Stomach (tissue), 9 donors: ENCODE measurements around the gene VWF. TPM values are rescaled to one million over a fixed set of nuclear protein-coding genes. Genes with fewer than 3 reads are reported as not detected.

ENCODE experiments used
- DNase-seq, 2 donors: peaks; one replicate each; pipeline versions ENCODE4 v3.0.0 to v3.0.0-alpha.2; 2013 to 2019
- H3K27ac ChIP-seq, 5 donors: fragments of 200-600 bp in 4 of 5; sonication (generic) in 4 of 5; one replicate each; pipeline ENCODE4 v1.5.1; 2013 to 2019; ENCODE audit warnings: mild to moderate bottlenecking in 1 of 5, moderate library complexity in 1 of 5
- H3K27me3 ChIP-seq, 3 donors: fragments of 200-600 bp; sonication (generic); one replicate each; pipeline ENCODE4 v1.5.1; 2017 to 2019; ENCODE audit warnings: mixed run types in 1 of 3
- H3K36me3 ChIP-seq, 4 donors: fragments of 200-600 bp; sonication (generic); 1 replicate in 3 of 4; 2 replicates in 1 of 4; pipeline ENCODE4 v1.5.1; 2016 to 2019
- H3K4me1 ChIP-seq, 4 donors: fragments of 200-600 bp; sonication (generic); one replicate each; pipeline ENCODE4 v1.5.1; 2016 to 2019
- H3K4me3 ChIP-seq, 4 donors: fragments of 200-600 bp; sonication (generic) in 3 of 4; one replicate each; pipeline ENCODE4 v1.5.1; 2016 to 2019; ENCODE audit warnings: mild to moderate bottlenecking in 1 of 4
- H3K9me3 ChIP-seq, 4 donors: fragments of 200-600 bp; sonication (generic); one replicate each; pipeline ENCODE4 v1.5.1; 2016 to 2019
- EP300 ChIP-seq: sonication (generic); formaldehyde crosslinking; IDR thresholded peaks from one replicate; pipeline ENCODE4 v1.6.1; 2017; ENCODE audit warnings: antibody characterized with exemption
- POLR2A ChIP-seq, 4 donors: fragments of 450-650 bp; IDR thresholded peaks; one replicate each; pipeline ENCODE4 v1.6.1; 2016; ENCODE audit warnings: antibody characterized with exemption in 4 of 4, control low read depth in 2 of 4, mild to moderate bottlenecking in 1 of 4, moderate library complexity in 1 of 4
- POLR2AphosphoS5 ChIP-seq, 3 donors: sonication (generic); formaldehyde crosslinking; IDR thresholded peaks; one replicate each; pipeline ENCODE4 v1.6.1; 2016; ENCODE audit warnings: antibody characterized with exemption in 3 of 3
- WGBS, 5 donors: extraction: QIAGEN DNeasy Blood & Tissue Kit in 3 of 5; methylation state at CpG; one replicate each; pipeline versions ENCODE4 v1.1.5 to v1.1.7; 2013 to 2018; 5-methylcytosine and 5-hydroxymethylcytosine counted together
- intact Hi-C: fragments of 100-400 bp; cut with DNase I; formaldehyde crosslinking; loops from one replicate; pipeline ENCODE4 v1.15.1; 2023; ENCODE audit warnings: low total_unique reads
- polyA plus RNA-seq, 3 donors: library from polyadenylated mRNA; stranded (reverse); fragments of 200-250 nt; gene quantifications; one replicate each; pipeline ENCODE4 v1.2.3, GENCODE V29; 2013
- total RNA-seq, 5 donors: library from RNA; depleted of rRNA; stranded (reverse); fragments of >200 nt; gene quantifications; one replicate each; pipeline versions ENCODE4 v1.1.0 to v1.2.3, GENCODE V29; 2014 to 2016
- TF ChIP-seq, protein P1 (sequence below), 7 experiments: fragments of 450-650 bp in 4 of 7; fragments of 200-600 bp in 3 of 7; sonication (generic) in 3 of 7; IDR thresholded peaks; one replicate each; pipeline ENCODE4 v1.5.1; 2016 to 2019; ENCODE audit warnings: antibody characterized with exemption in 7 of 7, control low read depth in 2 of 7, mild to moderate bottlenecking in 1 of 7
- donor health status: healthy with polysubstance abuse.
- donor health status: Bipolar disorder and iron deficiency.
- donor health status: healthy.

VWF gene
- total and polyA plus RNA-seq, 8 donors, result 3.1 to 103 (median 50.2) TPM

DNA sequence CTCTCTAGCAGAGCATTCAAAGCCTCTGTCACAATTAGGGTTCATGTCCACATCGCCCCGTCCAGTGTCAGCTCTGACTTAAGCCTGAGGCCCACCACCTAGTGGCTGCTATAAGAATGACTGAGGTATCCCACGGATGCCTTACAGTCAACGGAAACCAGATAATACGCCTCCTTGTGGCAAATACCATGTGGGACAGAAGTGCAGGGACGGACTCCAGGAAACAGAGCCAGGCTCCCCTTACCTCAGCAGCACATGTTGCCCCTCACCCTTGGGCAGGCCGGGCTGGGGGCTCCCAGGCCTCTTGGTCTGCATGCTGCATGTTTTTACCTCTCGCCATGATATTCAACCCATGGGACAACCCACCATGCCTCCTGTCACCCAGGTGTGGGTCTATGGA lies 86.3 kb downstream of the VWF start:
- H3K27ac ChIP-seq, result no peak overlapping the region
- peak; percentile 50 to 86 for DNase-seq
- no peaks in the 10 kb centered on the region for H3K36me3 ChIP-seq
- H3K9me3 ChIP-seq, result no peaks in the 10 kb centered on the region
- intact Hi-C loops, result loop anchor here (2.0 kb wide), 1 partner anchor 49 kb away; no protein-coding TSS in a partner anchor
- TF ChIP-seq, protein P1, sequence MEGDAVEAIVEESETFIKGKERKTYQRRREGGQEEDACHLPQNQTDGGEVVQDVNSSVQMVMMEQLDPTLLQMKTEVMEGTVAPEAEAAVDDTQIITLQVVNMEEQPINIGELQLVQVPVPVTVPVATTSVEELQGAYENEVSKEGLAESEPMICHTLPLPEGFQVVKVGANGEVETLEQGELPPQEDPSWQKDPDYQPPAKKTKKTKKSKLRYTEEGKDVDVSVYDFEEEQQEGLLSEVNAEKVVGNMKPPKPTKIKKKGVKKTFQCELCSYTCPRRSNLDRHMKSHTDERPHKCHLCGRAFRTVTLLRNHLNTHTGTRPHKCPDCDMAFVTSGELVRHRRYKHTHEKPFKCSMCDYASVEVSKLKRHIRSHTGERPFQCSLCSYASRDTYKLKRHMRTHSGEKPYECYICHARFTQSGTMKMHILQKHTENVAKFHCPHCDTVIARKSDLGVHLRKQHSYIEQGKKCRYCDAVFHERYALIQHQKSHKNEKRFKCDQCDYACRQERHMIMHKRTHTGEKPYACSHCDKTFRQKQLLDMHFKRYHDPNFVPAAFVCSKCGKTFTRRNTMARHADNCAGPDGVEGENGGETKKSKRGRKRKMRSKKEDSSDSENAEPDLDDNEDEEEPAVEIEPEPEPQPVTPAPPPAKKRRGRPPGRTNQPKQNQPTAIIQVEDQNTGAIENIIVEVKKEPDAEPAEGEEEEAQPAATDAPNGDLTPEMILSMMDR (IDR thresholded peaks at IDR 0.05), result peak in 5 of 7 experiments; percentile 43 to 79 (median 57)
- TF ChIP-seq EP300, result no peak
- H3K27me3 ChIP-seq, result peaks cover 0 to 4% (median 0%) of the 10 kb centered on the region in 3 donors
- no peaks in the 10 kb centered on the region for H3K4me1 ChIP-seq
- WGBS, 5 donors, result 25 to 61% (median 36%) methylated on average over 8 of the region's 8 CpGs
- H3K4me3 ChIP-seq, result no peak overlapping the region

DNA sequence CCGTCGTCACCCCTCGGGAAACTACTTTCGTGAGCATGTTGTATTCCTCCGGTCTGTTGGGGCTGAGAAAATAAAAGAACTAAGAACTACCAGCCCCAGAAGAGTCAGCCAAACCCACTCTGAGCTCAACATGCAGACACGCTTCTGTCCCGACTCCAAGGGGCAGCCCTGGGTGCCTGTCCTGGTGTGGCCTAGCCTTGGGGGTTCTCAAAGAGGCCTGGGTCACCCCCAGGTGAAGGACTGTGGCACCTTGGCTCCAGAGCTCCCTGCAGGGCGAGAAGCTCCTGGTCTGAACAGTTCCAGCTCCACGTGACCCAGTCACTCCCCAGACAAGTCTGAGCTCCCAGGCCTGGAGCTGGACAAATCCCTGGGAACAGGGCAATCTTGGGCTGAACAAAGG lies 87.0 kb downstream of the VWF start:
- Histone ChIP-seq H3K36me3 (no peaks in the 10 kb centered on the region), H3K27ac (no peak overlapping the region), H3K27me3 (peaks cover 0 to 4% (median 0%) of the 10 kb centered on the region in 3 donors), H3K9me3 (no peaks in the 10 kb centered on the region), H3K4me3 (no peak overlapping the region), H3K4me1 (no peaks in the 10 kb centered on the region)
- intact Hi-C loops, result no loop called here
- no peak for DNase-seq
- WGBS, 5 donors, result 78 to 81% (median 79%) methylated on average over 7 to 9 of the region's 9 CpGs
- TF ChIP-seq, protein P1 (IDR thresholded peaks at IDR 0.05), result no peak
- TF ChIP-seq POLR2AphosphoS5 (IDR thresholded peaks at IDR 0.05), result no peak
- no peak for TF ChIP-seq EP300
- TF ChIP-seq POLR2A (IDR thresholded peaks at IDR 0.05), result no peak

- TF ChIP-seq POLR2A (IDR thresholded peaks at IDR 0.05), result no peak
- TF ChIP-seq POLR2AphosphoS5 (IDR thresholded peaks at IDR 0.05), result no peak
- TF ChIP-seq EP300, result no peak
- TF ChIP-seq, protein P1 (IDR thresholded peaks at IDR 0.05), result no peak
- intact Hi-C loops, result no loop called here
- no peaks in the 10 kb centered on the region for H3K4me1 ChIP-seq
- H3K27ac ChIP-seq, result no peak overlapping the region
- no peak overlapping the region for H3K4me3 ChIP-seq
- no peaks in the 10 kb centered on the region for H3K9me3 ChIP-seq
- DNase-seq, result no peak
- WGBS, 5 donors, result 63 to 79% (median 75%) methylated on average over 3 of the region's 3 CpGs
- H3K36me3 ChIP-seq, result no peaks in the 10 kb centered on the region
- peaks cover 0 to 4% (median 0%) of the 10 kb centered on the region in 3 donors for H3K27me3 ChIP-seq
Measured at GRCh38 chr12:6036509-6036908, 88.0 kb downstream of the VWF start.

GRCh38 chr12:6034596-6034995 lies 89.9 kb downstream of the VWF start:
- Histone ChIP-seq H3K36me3 (no peaks in the 10 kb centered on the region), H3K27ac (no peak overlapping the region), H3K27me3 (no peaks in the 10 kb centered on the region), H3K4me1 (no peaks in the 10 kb centered on the region), H3K4me3 (no peak overlapping the region), H3K9me3 (no peaks in the 10 kb centered on the region)
- intact Hi-C loops, result no loop called here
- TF ChIP-seq, protein P1 (IDR thresholded peaks at IDR 0.05), result no peak
- TF ChIP-seq POLR2AphosphoS5 (IDR thresholded peaks at IDR 0.05) (no peak), EP300 (no peak), POLR2A (IDR thresholded peaks at IDR 0.05) (no peak)
- DNase-seq, result no peak
- 84 to 95% (median 89%) methylated on average over 9 of the region's 9 CpGs for WGBS, 5 donors
